Measurements from ENCODE around the gene MLST8. TPM values are rescaled to one million over a fixed set of nuclear protein-coding genes. Genes with fewer than 3 reads are reported as not detected.

Gene MLST8
- total RNA-seq, 1 experiment from 2014 or later = 58.7 TPM

GRCh38 chr16:2184346-2184745, 20.9 kb upstream of the MLST8 start:
- no peak overlapping the region for H3K27ac ChIP-seq (ENCODE audit: low read depth, low read length)

More at GRCh38 chr16:2184346-2184745, 20.9 kb upstream of the MLST8 start:
- no peaks in the 10 kb centered on the region for H3K36me3 ChIP-seq (ENCODE audit: control insufficient read depth in 1 of 2, insufficient read depth in 2 of 2, low read length in 2 of 2)
- BruUV-seq (replicated peaks) = no TSS peak
- H3K27me3 ChIP-seq (ENCODE audit: insufficient read depth, low read length) = no peaks in the 10 kb centered on the region
- H3K4me1 ChIP-seq (ENCODE audit: control insufficient read depth in 1 of 2, insufficient read depth in 2 of 2, low read length in 2 of 2) = no peaks in the 10 kb centered on the region
- CTCF ChIA-PET = no interaction called here
- intact Hi-C loops (cut with micrococcal nuclease) = no loop called here
- no peak overlapping the region for H3K9ac ChIP-seq (ENCODE audit: low read length)
- no peak for DNase-seq (ENCODE audit: low read depth, low spot score)
- H3K9me2 ChIP-seq (ENCODE audit: insufficient read depth) = no peaks in the 10 kb centered on the region
- no peak overlapping the region for H3K4me2 ChIP-seq (ENCODE audit: low read length)
- no peaks in the 10 kb centered on the region for H4K20me1 ChIP-seq (ENCODE audit: insufficient read depth)
- POLR2A ChIA-PET = no interaction called here
- RAD21 ChIA-PET (ENCODE audit: low non-redundant PET in 1 of 2, low total read pairs in 2 of 2, uncharacterized antibody in 2 of 2, unreplicated experiment in 2 of 2) = no interaction called here
- ATAC-seq = no peak
- H3K79me2 ChIP-seq (ENCODE audit: insufficient read depth, low read length) = no peaks in the 10 kb centered on the region
- no peak overlapping the region for H3K4me3 ChIP-seq (replicated peaks in 1 of 2; ENCODE audit: low read depth in 1 of 2, low read length in 2 of 2)
- H3K9me3 ChIP-seq (ENCODE audit: control insufficient read depth in 1 of 2, insufficient read depth in 1 of 2, low read depth in 1 of 2, low read length in 2 of 2) = no peaks in the 10 kb centered on the region
- TF ChIP-seq SP1 (IDR thresholded peaks at IDR 0.05; ENCODE audit: low read depth) = no peak
- no peak for TF ChIP-seq CTCF (IDR thresholded peaks at IDR 0.05 in 2 of 3, conservative IDR thresholded peaks at IDR 0.05 in 1 of 3; ENCODE audit: borderline replicate concordance in 1 of 3, insufficient read depth in 1 of 3, low read depth in 2 of 3, low read length in 2 of 3)
- no peak for TF ChIP-seq TCF7L2 (IDR thresholded peaks at IDR 0.05; ENCODE audit: borderline replicate concordance, extremely low read depth, insufficient read depth, insufficient read length)
- no peak for TF ChIP-seq CBX3 (IDR thresholded peaks at IDR 0.05; ENCODE audit: low read depth)
- no peak for TF ChIP-seq ELF1 (IDR thresholded peaks at IDR 0.05; ENCODE audit: borderline replicate concordance, low read depth)
- no peak for TF ChIP-seq POLR2A (IDR thresholded peaks at IDR 0.05; ENCODE audit: borderline replicate concordance, extremely low read depth, insufficient read depth, insufficient read length)
- TF ChIP-seq EGR1 (IDR thresholded peaks at IDR 0.05; ENCODE audit: low read depth) = no peak
- TF ChIP-seq FOSL1 (IDR thresholded peaks at IDR 0.05; ENCODE audit: low read depth) = no peak
- no peak for TF ChIP-seq YY1 (IDR thresholded peaks at IDR 0.05; ENCODE audit: extremely low read depth, insufficient replicate concordance, low read depth, low read length)
- no peak for TF ChIP-seq POLR2AphosphoS5 (IDR thresholded peaks at IDR 0.05; ENCODE audit: low read depth, low read length)
- no peak for TF ChIP-seq MAX (IDR thresholded peaks at IDR 0.05)
- TF ChIP-seq ZFX (IDR thresholded peaks at IDR 0.05) = no peak
- no peak for TF ChIP-seq ZNF274 (IDR thresholded peaks at IDR 0.05; ENCODE audit: low read depth, low read length)
- H2AFZ ChIP-seq (ENCODE audit: low read depth, low read length, poor library complexity, severe bottlenecking) = no peak overlapping the region
